GM21367 (cell line): ENCODE measurements around the gene XPO5.
"Not testable (repeated sequence)": the region's sequence is repeated elsewhere in the genome, so short reads cannot be mapped to it uniquely, and the experiment has no call there.

Experiments
- ATAC-seq: cut with Tn5 transposase; IDR thresholded peaks from one replicate; pipeline ENCODE4 v1.9.1; 2021; ENCODE audit not compliant: unreplicated experiment

XPO5 gene

GRCh38 chr6:43584892-43585570 lies 9.2 kb upstream of the XPO5 start:
- no peak for ATAC-seq

GRCh38 chr6:43582911-43583310 lies 7.1 kb upstream of the XPO5 start:
- no peak for ATAC-seq

- ATAC-seq = no peak
Observed at GRCh38 chr6:43579171-43579570, 3.3 kb upstream of the XPO5 start.

- ATAC-seq = no peak
Observed at GRCh38 chr6:43578748-43579147, 2.9 kb upstream of the XPO5 start.

- peak; percentile 17 for ATAC-seq
Observed at GRCh38 chr6:43575105-43575771, 600 bp downstream of the XPO5 start.

- no peak for ATAC-seq
Observed at GRCh38 chr6:43572015-43572414, 3.8 kb downstream of the XPO5 start.

GRCh38 chr6:43570876-43571441 lies 4.9 kb downstream of the XPO5 start:
- no peak for ATAC-seq

GRCh38 chr6:43559328-43559727 lies 16.5 kb downstream of the XPO5 start:
- no peak for ATAC-seq

- not testable (repeated sequence) for ATAC-seq
Observed at GRCh38 chr6:43557620-43558019, 18.2 kb downstream of the XPO5 start.

GRCh38 chr6:43547222-43547621 lies 28.6 kb downstream of the XPO5 start:
- ATAC-seq = no peak

GRCh38 chr6:43544461-43544860 lies 31.4 kb downstream of the XPO5 start:
- no peak for ATAC-seq

- no peak for ATAC-seq
Observed at GRCh38 chr6:43541774-43542471, 33.9 kb downstream of the XPO5 start.

- no peak for ATAC-seq
Observed at GRCh38 chr6:43540507-43540906, 35.3 kb downstream of the XPO5 start.

- ATAC-seq = not testable (repeated sequence)
Observed at GRCh38 chr6:43539409-43539808, 36.4 kb downstream of the XPO5 start.

GRCh38 chr6:43538986-43539385 lies 36.9 kb downstream of the XPO5 start:
- not testable (repeated sequence) for ATAC-seq

- ATAC-seq = no peak
Observed at GRCh38 chr6:43532201-43532600, 43.6 kb downstream of the XPO5 start.

GRCh38 chr6:43524483-43524961 lies 51.3 kb downstream of the XPO5 start:
- no peak for ATAC-seq

- no peak for ATAC-seq
Observed at GRCh38 chr6:43523284-43523683, 52.6 kb downstream of the XPO5 start.

GRCh38 chr6:43522547-43523261 lies 53.1 kb downstream of the XPO5 start:
- ATAC-seq = no peak

- no peak for ATAC-seq
Observed at GRCh38 chr6:43521836-43522235, 54.0 kb downstream of the XPO5 start.

GRCh38 chr6:43520097-43520496 lies 55.7 kb downstream of the XPO5 start:
- no peak for ATAC-seq
